ENCODE results near the gene SLC25A28.
"Not testable (repeated sequence)": the region's sequence is repeated elsewhere in the genome, so short reads cannot be mapped to it uniquely, and the experiment has no call there.

Gene SLC25A28

DNA sequence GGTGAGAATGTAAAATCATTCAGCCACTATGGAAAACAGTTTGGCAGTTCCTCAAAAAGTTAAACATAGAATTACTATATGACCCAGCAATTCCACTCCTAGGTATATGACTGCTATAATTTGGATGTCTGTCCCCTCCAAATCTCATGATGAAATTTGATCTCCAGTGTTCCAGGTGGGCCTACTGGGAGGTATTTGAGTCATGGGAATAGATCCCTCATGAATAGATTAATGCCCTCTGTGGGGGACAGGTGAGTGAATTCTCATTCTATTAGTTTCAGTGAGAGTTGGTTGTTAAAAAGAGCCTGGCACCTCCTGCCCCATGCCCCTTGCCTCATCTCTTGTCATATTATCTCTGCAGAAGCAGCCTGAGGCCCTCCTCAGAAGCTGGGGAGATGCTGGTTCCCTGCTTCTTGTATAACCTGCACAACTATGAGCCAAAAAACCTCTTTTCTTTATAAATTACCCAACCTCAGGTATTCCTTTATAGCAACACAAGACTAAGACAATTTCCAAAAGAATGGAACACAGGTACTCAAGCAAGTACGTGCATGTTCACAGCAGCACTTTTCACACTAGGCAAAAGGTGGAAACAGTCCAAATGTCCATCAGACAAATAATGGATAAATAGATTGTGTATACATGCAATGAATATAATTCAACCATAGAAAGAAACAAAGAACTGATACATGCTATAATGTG, 8.8 kb upstream of the SLC25A28 start:
- no peak for DNase-seq (ENCODE audit: low spot score)

DNA sequence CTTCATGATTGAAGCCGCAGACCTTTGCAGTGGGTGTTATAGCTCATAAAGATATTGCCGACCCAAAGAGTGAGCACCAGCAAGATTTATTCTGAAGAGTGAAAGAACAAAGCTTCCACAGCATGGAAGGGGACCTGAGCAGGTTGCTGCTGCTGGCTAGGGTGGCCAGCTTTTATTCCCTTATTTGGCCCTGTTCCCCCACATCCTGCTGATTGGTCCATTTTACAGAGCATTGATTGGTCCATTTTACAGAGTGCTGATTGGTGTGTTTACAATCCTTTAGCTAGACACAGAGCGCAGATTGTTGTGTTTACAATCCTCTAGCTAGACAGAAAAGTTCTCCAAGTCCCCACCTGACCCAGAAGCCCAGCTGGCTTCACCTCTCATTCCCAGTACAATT, 4.9 kb upstream of the SLC25A28 start:
- not testable (repeated sequence) for DNase-seq (ENCODE audit: low spot score)

DNA sequence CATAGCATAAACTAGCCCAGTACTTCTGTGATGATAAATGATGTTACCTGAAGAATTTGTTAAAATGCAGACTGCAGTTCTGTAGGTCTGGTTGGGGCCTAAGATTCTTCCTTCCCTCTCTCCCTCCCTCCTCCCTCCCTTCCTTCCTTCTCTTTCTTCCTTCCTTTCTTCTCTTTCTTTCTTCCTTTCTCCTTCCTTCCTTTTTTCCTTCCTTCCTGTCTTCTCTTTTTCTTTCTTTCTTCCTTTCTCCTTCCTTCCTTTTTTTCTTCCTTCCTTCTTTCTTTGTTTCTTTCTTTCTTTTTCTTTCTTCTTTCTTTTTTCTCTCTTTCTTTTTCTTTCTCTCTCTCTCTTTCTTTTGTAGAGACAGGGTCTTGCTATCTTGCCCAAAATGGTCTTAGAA, 3.7 kb upstream of the SLC25A28 start:
- no peak for DNase-seq (ENCODE audit: low spot score)

DNA sequence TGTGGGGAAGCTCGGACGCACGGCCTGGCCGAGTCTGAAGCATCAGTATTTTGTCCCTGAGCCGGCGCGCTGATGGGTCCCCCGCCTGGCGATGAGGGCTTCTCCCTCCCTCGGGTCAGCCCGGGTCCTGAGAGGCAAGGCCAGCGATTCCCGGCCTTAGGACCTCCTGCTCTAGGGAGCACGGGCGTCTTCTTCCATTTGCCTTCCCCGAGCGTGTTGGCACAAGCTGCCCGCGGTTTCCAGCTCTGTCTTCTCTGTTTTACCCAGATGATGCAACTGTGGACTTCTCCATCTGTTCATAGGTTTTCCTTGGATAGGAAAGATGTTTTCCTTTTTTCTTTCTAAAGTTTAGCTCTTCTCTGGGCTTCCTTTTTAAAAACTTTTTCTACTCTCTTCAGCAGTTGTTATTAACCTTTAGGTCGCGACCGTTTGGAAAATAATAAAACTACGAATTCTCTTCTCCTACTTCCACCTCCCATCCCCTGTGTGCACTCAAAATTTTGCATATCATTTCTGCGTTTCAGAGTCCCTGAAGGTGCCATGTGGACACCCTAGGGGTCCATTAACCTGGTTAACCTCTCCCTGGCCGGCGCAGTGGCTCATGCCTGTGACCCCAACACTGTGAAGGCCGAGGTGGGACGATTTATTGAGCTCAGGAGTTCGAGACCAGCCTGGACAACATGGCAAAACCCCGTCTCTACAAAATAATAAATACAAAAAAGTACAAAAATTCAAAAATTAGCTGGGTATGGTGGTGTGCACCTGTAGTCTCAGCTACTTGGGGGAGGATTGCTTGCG, 1.4 kb upstream of the SLC25A28 start:
- DNase-seq (ENCODE audit: low spot score), result no peak

DNA sequence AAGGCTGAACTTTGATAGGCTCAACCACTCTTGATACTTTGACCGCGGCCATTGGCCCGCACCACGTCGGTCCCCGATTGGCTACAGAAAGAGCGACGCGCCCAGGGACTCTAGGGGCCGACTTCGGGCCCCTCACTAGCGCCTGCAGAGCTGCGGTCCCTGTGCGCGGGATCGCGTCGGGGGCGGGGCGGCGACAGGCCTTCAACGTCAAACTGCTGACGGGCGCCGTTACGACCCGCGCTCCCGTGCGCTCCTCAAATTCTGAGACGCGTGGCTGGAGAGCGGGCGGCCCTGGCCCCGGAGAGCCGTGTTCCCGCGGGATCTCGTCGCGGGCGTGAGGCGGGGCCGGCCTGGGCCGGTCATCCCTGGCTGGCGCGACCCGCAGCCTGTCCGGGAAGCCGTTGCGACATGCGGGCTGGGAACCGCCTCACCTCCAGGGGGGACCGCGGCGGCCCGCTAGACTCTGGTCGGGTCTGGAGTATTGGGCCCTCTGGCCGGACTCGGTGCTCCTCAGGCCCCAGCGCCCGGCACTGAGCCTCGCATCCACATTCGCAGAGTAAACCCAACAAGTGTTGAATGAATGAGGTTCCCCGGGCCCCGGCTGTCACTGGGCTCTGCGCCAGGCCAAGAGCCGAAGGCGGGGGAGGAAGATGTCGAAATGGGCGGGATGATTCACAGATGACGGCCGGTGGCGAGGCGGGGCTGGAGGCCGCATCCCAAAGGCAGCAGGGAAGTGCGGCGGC, 643 bp upstream of the SLC25A28 start:
- DNase-seq (ENCODE audit: low spot score), result peak; percentile 95

DNA sequence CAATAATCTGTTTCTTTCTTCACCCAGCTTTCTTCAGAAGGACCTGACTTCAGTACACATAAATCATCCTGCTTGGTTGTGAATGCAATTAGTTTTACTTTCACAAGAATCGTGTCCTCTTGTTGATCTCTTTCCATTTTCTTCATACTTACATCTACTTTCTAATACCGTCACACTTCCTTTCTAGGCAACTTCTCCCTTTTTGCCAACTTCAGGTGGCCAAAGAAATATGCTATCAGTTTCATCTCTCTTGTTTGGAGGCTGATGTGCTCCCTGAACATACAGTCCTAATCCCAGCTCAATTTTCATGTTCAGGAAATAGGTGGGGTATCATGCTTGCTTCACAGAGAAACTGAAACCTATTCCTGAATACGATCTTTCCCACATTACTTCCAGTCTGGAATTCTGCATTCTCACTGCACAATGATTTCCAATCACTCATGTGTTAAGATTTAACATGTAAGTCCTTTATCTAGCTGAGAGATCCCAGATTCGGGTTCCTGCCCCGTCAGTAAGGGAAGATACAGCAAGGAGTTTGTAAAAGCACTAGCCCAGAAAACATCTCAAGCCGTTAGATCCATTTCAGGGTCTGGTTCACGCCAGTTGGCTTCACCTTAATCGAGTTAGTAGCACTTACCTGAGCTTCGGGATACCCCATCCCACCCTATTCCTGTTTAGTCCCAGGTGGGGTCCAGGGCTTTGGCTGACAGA, 994 bp downstream of the SLC25A28 start:
- no peak for DNase-seq (ENCODE audit: low spot score)

DNA sequence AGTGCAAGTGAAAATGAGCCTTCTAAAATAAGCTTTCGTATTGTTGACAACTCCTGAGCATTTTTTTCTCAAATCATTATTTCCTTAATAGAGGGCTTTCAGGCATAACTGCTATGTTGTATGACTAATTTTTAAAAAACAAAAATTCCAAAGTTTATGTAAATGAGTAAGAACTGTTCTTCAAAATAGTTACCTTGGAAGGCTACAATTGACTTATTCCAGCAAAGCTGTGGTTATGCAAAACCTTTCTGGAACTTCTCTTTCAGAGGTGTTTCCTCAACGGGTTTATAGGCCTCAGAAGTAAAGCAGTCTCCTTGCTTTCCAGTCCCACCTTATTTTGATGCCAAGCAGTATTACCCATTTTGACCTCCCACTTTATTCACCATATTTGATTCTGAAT, 2.5 kb downstream of the SLC25A28 start:
- no peak for DNase-seq (ENCODE audit: low spot score)

DNA sequence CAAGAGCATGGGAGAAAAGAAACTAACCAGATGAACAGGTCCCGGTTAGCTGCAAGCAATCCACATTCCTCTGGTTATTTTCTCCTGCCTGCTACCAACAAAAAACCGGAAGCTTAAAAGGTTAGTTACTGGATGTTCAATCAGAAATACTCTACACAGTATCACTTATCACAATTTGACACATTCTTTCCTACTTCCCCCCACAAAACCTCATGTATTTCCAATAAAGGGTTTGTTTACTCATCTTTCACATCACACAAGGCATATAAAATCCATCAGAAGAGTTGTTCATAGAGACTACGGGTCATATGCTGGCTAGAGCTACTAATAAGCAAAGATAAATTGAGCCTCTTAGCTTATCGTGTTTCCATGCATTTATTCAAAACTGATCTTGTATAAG, 4.8 kb downstream of the SLC25A28 start:
- no peak for DNase-seq (ENCODE audit: low spot score)

DNA sequence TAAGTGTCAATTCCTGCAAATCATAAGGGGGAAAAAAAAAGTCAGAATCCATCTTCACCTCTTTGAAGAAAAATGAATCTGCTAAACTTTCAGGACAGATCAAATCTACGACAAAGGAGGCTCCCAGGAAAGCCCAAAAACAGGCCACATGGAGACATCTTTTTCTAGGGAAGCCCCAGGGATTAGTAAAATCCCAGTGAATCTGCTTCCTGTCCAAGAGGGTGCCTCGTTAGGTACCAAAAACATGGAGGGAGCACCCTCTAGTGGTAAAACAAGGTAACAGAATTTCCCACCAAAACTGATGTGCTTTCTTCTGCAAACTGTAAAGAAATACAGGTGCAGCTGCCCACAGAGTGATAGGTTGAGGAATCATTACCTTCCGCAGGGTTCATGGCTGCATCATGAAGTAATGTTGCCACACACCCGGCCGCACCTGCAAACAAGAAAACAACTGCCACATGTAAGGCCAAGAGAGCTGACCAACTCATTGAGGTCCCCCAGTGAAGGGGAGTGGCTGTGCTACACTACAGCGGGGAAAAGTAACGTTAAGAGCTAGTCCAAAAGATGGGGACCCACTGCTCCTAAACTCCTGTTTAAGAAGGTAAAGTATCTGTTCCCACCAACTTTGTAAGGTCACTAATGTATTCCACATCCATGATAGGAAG, 7.9 kb downstream of the SLC25A28 start:
- peak; percentile 81 for DNase-seq (ENCODE audit: low spot score)

DNA sequence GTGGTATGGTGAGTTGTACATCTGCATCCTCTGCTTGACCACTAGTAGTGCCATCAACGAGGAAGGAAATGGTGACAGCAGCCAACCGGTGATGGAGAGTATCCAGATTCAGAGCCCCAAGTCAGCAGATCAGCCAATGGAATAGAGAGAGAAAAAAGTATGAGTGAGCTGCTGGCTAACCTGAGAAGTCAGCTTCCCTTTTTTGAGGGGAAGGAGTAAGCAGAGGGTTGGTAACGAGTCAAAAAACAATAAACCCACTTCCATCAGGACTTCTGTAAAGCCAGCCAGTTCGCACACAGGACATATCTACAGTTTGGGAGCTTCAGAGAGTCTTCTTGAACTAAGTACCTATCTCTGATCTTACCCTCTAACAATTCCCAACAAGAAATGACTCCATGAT, 8.9 kb downstream of the SLC25A28 start:
- DNase-seq (ENCODE audit: low spot score), result no peak

DNA sequence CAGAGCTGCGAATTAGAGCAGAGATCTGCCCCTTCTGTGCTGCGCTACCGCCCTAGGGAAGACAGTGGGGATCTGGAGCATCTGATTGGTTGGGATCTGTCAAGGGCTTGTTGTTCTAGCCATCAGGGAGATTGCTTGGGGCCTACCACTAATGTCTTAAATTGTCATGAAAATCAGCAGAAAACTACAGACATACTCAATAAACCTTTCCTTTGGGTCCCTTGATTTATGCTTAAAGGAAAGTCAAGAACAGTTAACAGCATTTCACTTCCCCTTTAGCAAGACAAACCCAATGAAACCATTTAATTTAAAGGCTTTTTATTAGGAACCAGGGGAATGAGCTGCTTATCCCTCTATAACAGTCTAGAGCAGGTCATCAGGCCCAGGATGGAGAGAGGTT, 10.0 kb downstream of the SLC25A28 start:
- no peak for DNase-seq (ENCODE audit: low spot score)

DNA sequence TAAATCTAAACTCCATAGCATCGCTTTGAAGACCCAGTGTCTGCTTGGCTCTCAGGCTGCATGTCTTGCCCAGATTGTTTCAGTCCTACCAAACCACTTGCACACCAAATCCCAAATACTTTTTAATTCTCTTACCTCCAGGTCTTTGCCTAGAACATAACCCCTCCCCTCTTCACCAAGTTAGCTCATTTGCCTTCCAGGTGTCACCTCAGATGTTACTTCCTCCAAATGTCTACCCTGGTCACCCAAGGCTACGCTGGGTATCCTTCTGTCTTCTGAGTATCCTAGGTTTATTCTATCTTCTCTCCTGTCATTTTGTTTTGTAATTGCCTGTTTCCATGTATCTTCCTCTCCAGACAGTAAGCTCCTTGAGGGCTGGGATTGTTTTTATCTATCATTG, 11.1 kb downstream of the SLC25A28 start:
- no peak for DNase-seq (ENCODE audit: low spot score)

DNA sequence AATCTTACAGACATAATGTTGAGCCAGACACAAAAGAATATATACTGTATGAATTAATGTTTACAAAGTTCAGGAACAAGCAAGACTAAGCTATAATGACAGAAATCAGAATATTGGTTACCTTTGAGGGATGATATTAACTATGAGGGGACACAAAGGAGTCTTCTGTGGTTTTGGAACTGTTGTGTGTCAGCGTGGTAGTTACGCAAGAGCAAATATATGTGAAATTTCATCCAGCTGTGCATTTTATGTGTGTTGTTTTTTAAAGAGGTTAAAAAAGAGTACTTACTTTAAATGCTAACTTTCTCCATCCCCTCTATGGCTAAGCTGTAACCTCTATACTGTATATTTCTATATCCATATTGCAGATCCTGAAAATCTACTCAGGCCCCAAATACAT, 14.9 kb downstream of the SLC25A28 start:
- no peak for DNase-seq (ENCODE audit: low spot score)

DNA sequence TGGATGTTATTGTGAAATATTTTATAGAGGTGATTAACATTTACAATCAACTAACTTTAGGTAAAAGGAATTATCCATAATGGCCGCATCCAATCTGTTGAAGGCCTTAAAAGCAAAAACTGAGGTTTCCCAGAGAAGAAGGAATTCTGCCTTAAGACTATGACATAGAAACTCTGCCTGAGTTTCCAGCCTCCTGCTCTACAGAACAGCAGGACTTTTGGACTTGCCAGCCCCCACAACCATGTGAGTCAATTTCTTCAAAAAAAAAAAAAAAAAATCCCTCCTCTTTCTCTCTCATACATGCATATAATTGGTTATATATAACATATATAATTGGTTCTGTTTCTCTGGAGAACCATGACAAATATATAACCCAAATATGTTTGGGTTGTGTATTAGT, 15.4 kb downstream of the SLC25A28 start:
- no peak for DNase-seq (ENCODE audit: low spot score)

DNA sequence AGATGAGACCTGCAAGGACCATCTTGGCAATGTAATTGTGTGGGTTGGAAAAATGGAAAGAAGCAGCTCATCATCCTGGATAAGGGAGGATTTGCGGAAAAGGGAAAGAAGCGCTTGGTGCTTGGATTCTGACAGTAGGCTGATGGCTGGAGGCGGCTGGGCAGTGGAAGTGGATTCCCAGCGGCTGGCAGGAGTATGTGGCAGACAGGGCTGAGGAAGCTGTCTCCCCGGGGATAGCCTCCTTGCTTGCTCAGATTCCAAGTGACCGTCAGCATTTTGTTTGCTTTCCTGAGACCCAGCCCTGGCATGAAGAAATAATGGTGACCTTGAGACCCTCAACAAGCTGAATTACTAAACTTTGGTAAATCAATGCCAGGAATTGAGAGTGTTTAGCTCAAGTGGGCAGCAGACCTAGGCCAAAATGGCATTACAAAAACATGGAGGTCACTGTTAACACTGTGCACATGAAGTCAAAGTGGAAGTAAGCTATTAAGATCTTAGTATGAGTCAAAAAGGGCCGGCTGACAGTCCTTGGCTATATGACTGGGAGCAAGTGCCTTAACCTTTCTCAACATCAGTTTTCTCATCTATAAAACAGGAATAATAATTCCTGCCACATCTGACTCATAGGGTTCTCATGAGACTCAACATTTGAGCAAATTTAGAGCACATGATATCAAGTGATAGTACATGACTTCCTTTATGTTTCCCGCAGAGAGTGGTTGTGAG, 21.3 kb downstream of the SLC25A28 start:
- DNase-seq (ENCODE audit: low spot score), result no peak

DNA sequence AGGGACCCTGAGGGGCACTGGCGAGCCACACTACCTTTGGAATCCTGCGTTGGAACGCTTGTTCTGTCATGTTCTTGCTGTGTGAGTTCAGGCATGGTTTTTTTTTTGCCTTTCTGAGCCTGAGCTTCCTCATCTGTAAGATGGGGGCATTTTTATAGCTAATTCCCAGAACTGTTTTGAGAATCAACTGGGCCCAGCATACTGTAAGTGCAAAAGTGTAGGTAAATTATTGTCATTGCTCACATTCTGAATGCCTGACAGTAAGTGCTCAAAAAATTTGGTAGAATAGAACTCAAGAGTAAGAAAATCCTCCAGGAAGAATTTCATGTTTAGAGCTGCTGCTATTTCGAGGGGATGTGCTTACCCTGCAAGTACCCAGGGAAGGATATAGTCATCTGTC, 22.2 kb downstream of the SLC25A28 start:
- DNase-seq (ENCODE audit: low spot score), result no peak

DNA sequence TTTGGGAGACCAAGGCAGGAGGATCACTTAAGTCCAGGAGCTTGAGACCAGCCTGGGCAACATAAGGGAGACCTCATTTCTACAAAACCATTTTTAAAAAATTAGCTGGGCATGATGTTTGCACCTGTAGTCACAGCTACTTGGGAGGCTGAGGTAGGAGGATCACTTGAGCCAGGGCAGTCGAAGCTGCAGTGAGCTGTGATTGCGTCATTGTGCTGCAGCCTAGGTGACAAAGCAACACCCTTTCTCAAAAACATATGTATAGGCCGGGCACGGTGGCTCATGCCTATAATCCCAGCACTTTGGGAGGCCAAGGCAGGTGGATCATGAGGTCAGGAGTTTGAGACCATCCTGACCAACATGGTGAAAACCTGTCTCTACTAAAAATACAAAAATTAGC, 23.5 kb downstream of the SLC25A28 start:
- DNase-seq (ENCODE audit: low spot score), result not testable (repeated sequence)

DNA sequence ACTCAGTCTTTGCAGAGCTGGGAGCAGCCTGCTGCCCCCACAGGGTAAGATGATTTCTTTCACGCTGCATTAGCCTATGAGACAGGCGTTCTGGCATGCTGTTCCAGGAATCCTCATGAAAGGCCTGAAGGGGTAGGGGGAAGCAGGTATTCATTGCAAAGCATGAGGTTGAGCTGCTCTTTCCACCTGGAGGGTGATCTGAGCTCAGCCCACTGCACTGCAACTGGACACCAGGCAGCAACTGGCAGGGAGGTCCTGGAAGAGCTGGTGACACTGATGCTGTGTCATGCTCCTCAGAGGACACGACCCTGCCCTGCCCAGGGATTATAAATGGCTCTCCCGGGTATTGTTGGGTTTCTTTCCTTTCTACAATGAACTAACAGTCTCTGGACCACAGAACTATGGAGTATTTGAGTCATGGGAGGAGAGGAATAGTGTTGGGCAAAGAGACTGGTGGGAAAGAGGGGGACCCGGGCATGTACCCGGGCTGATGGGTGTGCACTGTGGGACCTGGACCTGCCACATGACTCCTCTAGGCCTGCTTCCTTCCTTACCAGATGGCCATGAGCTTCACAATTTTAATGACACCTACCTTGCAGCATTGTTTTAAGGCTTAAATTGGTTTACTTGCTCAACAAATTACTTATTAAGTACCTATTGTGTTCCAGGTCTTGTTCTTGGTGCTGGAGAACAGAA, 24.3 kb downstream of the SLC25A28 start:
- DNase-seq (ENCODE audit: low spot score), result no peak

DNA sequence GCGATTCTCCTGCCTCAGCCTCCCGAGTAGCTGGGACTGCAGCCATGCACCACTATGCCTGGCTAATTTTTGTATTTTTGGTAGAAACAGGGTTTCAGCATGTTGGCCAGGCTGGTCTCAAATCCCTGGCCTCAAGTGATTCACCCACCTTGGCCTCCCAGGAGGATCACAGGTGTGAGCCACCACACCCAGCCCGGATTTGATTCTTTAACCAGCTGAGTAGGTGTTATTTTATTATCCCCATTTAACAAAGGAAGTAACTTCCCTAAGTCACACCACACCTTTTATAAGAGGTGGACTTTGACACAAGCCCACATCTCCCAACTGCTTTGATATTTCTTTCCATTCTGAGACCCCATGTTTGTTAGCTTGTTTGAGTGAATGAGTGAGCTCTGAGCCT, 25.0 kb downstream of the SLC25A28 start:
- DNase-seq (ENCODE audit: low spot score), result no peak

DNA sequence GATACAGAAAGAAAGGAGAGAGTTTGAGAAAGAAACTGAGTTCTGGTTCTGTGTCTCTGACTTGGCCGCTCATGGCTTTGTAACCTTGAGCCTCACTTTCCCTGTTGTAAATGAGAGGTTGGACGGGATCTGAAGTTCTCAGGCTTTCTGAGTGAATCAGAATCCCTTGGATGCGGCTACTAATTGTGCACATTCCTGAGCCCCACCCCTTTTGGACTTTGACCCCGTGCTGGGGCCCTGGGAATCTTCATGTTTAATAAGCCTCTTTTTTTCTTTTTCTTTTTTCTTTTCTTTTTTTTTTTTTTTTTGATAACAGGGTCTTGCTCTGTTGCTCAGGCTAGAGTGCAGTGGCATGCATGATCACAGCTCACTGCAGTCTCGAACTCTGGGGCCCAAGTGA, 26.9 kb downstream of the SLC25A28 start:
- DNase-seq (ENCODE audit: low spot score), result no peak

DNA sequence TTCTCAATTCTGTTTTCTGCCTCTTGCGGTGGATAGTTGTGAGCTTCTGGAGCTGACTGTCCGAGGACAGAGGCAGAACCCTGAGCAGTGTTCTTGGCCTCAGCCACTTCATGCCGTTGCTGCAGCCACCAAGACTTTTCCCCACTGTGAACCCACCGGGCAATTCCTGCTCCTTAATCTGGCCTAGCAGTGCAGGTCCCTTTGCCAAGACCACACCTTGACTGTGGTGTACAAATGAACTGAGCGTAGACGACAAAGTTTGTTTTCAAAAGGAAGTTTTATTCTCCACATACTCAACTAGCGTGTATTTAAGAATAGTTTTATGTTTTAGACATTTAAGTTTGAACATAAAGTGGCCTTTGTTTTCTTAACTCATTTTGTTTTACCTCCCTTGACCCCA, 29.4 kb downstream of the SLC25A28 start:
- no peak for DNase-seq (ENCODE audit: low spot score)
